ENCODE measurements around the gene CD99L2. TPM values are rescaled to one million over a fixed set of nuclear protein-coding genes. Genes with fewer than 3 reads are reported as not detected.

CD99L2 gene
- total RNA-seq, 4 donors from 2014 or later: 51.3 to 92.7 (median 58.7) TPM

DNA sequence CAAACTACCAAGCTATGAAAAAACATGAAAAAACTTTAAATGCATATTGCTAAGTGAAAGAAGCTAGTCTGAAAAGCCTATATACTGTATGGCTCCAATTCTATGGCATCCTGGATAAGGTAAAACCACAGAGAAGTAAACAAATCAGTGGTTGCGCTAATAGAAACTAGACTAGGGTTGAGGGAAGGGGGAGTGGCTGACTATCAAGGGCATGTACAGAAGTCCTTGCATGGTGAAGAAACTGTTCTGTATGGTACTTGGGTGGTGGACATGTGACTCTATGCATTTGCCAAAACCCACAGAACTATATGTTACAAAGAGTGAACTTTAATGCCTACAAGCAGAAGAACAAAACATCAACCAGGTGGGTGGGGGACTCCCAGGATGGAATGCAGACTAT lies 108.4 kb downstream of the CD99L2 start:
- intact Hi-C loops (cut with DNase I; ENCODE audit: low total_unique reads): no loop called here
- no peak for DNase-seq
- H3K4me1 ChIP-seq: no peaks in the 10 kb centered on the region
- no peaks in the 10 kb centered on the region for H3K9me3 ChIP-seq
- H3K36me3 ChIP-seq: no peaks in the 10 kb centered on the region
- H3K27me3 ChIP-seq: peaks cover 0 to 3% of the 10 kb centered on the region in 2 donors
- TF ChIP-seq POLR2A (IDR thresholded peaks at IDR 0.05): no peak
- TF ChIP-seq, protein P1, sequence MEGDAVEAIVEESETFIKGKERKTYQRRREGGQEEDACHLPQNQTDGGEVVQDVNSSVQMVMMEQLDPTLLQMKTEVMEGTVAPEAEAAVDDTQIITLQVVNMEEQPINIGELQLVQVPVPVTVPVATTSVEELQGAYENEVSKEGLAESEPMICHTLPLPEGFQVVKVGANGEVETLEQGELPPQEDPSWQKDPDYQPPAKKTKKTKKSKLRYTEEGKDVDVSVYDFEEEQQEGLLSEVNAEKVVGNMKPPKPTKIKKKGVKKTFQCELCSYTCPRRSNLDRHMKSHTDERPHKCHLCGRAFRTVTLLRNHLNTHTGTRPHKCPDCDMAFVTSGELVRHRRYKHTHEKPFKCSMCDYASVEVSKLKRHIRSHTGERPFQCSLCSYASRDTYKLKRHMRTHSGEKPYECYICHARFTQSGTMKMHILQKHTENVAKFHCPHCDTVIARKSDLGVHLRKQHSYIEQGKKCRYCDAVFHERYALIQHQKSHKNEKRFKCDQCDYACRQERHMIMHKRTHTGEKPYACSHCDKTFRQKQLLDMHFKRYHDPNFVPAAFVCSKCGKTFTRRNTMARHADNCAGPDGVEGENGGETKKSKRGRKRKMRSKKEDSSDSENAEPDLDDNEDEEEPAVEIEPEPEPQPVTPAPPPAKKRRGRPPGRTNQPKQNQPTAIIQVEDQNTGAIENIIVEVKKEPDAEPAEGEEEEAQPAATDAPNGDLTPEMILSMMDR (IDR thresholded peaks at IDR 0.05): no peak
- H3K4me3 ChIP-seq: no peak overlapping the region
- no peak overlapping the region for H3K27ac ChIP-seq

DNA sequence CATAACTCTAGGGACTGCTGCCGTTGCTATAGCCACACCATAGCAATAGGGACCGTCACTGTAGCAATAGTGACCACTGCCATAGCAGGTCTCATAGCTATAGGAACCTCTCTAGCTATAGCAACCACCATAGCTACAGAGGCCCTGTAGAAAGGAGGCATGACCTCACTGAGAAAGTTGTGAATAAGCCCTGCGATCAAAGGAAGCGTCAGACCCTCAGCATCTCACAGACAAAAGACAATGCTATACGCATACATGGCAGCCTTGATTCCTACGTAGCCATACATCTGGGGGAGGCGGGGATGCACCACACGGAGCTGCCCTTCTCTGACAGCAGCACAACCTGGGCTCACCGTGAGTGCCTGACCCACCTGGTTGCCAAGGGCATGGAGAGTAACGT lies 116.8 kb downstream of the CD99L2 start:
- TF ChIP-seq, protein P1 (IDR thresholded peaks at IDR 0.05): no peak
- no peak for TF ChIP-seq POLR2A (IDR thresholded peaks at IDR 0.05)
- intact Hi-C loops (cut with DNase I; ENCODE audit: low total_unique reads): no loop called here
- Histone ChIP-seq H3K4me1 (no peaks in the 10 kb centered on the region), H3K36me3 (no peaks in the 10 kb centered on the region), H3K27ac (no peak overlapping the region), H3K4me3 (no peak overlapping the region), H3K9me3 (no peaks in the 10 kb centered on the region), H3K27me3 (peaks cover 0 to 3% of the 10 kb centered on the region in 2 donors)
- no peak for DNase-seq

DNA sequence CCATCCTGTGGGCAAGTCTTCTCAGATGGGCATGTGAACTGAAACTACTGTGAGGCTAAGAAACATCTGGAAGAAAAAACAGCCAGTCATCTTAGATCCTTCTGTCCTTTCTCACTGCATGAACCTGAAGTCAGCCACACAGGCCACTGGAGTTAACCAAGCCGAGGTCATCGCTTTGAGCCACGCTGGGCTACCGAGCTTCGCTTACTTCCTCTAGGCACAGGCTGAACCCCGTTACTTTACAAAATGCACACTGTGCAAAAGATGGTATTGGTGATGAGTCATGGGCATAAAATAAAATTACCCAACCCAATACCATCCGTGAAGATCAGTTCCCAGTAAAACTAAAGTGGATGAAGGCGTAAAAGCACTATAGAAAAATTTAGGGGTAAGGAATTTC lies 119.1 kb downstream of the CD99L2 start:
- Histone ChIP-seq H3K9me3 (no peaks in the 10 kb centered on the region), H3K27ac (no peak overlapping the region), H3K4me1 (no peaks in the 10 kb centered on the region), H3K36me3 (no peaks in the 10 kb centered on the region), H3K4me3 (no peak overlapping the region), H3K27me3 (no peaks in the 10 kb centered on the region)
- intact Hi-C loops (cut with DNase I; ENCODE audit: low total_unique reads): no loop called here
- no peak for DNase-seq
- TF ChIP-seq POLR2A (IDR thresholded peaks at IDR 0.05): no peak
- TF ChIP-seq, protein P1 (IDR thresholded peaks at IDR 0.05): no peak

DNA sequence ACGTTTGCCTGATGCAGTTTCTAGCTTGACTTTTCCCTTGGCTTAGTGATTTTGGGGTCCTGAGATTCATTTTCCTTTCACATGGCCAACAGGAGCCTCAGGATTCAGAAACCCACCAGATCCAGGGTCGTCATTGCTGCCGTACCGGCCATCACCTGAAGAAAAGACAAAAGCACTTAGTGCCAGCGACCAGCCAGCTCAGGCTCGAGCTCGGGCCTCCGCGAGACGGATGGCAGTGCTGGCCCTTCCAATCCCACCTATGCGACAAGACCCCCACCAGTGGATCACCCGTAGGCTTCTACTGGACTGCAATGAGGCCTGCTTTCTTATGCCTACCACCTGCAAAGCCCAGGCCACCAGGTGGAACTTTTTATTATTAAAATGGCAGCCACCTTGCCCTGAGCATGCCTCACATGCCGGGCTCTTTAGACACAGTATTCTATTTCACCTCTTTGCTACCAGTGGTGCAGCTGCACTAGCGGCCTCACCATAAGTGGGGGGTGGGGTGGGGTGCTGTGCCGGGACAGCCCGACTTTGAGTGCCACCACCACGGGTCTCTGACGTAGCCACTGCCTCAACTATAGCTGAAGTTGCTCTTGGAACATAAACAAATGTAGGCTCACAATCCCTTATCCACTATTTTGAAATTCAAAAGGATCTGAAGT lies 121.0 kb downstream of the CD99L2 start:
- TF ChIP-seq POLR2A (IDR thresholded peaks at IDR 0.05): no peak
- TF ChIP-seq, protein P1 (IDR thresholded peaks at IDR 0.05): no peak
- Histone ChIP-seq H3K36me3 (no peaks in the 10 kb centered on the region), H3K27ac (no peak overlapping the region), H3K4me1 (no peaks in the 10 kb centered on the region), H3K9me3 (no peaks in the 10 kb centered on the region), H3K27me3 (no peaks in the 10 kb centered on the region), H3K4me3 (no peak overlapping the region)
- intact Hi-C loops (cut with DNase I; ENCODE audit: low total_unique reads): no loop called here
- DNase-seq: no peak

DNA sequence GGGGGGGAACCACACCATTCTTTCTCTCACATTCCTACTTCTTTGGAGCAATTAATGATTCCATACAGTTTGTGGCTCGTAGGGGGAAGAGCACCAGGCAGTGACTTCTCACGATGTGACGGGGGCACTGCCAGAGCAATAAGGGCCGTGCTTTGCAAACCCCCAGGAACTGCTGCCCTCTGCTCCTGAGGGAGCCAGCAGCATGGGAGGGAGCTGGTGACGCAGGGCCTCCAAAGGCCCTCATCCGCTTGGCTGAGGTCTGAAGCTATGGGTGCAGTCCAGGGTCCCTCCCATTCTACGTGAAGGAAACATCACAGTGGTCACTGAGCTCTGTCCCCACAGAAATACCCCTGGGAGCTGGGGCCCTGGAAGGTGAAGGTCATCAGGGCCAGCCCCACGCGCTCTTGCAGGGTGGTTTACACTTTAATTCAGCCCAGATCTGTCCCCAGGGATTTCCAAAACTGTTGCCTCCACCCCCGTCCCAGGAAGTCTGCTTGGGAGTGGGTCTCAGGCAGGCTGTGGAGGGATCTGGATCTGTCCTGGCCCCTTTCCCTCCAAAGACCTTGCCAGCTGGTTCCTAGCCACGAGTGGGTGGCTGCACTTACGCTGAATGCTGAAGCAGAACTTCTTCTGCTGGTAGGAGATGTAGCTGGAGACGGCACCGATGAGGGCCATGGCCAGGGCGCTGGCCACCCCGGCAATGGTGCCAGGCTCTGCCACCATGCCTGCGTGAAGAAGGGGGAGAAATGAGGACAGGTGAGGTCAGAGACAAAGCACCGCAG lies 122.7 kb downstream of the CD99L2 start:
- H3K27me3 ChIP-seq: no peaks in the 10 kb centered on the region
- no peaks in the 10 kb centered on the region for H3K9me3 ChIP-seq
- TF ChIP-seq POLR2A (IDR thresholded peaks at IDR 0.05): no peak
- TF ChIP-seq, protein P1 (IDR thresholded peaks at IDR 0.05): no peak
- H3K4me1 ChIP-seq: no peaks in the 10 kb centered on the region
- intact Hi-C loops (cut with DNase I; ENCODE audit: low total_unique reads): no loop called here
- no peak overlapping the region for H3K27ac ChIP-seq
- H3K36me3 ChIP-seq: no peaks in the 10 kb centered on the region
- no peak overlapping the region for H3K4me3 ChIP-seq
- no peak for DNase-seq

Data from uterus (tissue), 4 donors.